C4-2B (cell line): ENCODE data around the gene TRIM2.

Source experiments
- H3K27ac ChIP-seq: fragments of 450-650 bp; 2 replicates; pipeline ENCODE4 v1.5.1; 2017
- ZFX ChIP-seq: fragments of 450-650 bp; IDR thresholded peaks from 2 replicates; pipeline ENCODE4 v1.6.1; 2017
- TF ChIP-seq, protein P1 (sequence below): fragments of 450-650 bp; conservative IDR thresholded peaks from 2 replicates; pipeline ENCODE4 v1.5.1; 2017; ENCODE audit warnings: mild to moderate bottlenecking

TRIM2 gene

DNA sequence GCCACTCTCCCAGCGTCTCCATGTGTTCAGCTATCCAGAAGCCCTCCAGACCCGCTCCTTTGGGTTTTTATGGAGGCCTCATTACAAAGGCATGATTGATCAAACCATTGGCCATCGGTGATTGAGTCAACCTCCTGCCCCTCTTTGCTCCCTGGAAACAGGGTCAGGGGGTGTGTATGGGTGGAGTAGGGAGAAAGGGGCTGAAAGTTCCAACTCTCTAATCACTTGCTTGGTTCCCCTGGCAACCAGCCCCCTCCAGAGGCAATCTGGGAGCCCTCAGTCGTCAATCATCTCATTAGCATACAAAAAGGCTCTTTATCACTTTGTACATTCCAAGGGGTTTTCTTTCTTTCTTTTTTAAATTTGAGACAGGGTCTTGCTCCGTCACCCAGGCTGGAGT, 2.3 kb downstream of the TRIM2 start:
- no peak overlapping the region for H3K27ac ChIP-seq
- no peak for TF ChIP-seq ZFX
- TF ChIP-seq, protein P1, sequence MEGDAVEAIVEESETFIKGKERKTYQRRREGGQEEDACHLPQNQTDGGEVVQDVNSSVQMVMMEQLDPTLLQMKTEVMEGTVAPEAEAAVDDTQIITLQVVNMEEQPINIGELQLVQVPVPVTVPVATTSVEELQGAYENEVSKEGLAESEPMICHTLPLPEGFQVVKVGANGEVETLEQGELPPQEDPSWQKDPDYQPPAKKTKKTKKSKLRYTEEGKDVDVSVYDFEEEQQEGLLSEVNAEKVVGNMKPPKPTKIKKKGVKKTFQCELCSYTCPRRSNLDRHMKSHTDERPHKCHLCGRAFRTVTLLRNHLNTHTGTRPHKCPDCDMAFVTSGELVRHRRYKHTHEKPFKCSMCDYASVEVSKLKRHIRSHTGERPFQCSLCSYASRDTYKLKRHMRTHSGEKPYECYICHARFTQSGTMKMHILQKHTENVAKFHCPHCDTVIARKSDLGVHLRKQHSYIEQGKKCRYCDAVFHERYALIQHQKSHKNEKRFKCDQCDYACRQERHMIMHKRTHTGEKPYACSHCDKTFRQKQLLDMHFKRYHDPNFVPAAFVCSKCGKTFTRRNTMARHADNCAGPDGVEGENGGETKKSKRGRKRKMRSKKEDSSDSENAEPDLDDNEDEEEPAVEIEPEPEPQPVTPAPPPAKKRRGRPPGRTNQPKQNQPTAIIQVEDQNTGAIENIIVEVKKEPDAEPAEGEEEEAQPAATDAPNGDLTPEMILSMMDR: no peak

DNA sequence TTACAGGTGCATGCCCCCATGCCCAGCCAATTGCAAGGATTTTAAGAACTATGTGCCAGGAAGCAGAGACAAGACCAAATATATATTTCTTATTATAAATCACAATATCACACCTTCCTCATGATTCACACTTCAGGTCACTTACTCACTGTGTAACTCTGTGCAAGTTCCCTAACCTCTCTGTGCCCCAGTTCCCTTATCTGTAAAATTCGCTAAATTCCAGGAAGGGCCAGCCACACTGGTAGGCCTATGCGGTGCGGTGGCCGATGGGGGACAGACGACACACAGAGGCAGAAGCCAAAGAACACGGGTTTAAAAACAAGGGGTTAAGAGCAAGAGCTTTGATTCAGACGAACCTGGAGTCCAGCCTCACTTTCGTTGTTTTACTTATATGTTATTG, 2.8 kb downstream of the TRIM2 start:
- TF ChIP-seq, protein P1: no peak
- TF ChIP-seq ZFX: no peak
- H3K27ac ChIP-seq: no peak overlapping the region

- no peak overlapping the region for H3K27ac ChIP-seq
- TF ChIP-seq, protein P1: peak; percentile 49
- no peak for TF ChIP-seq ZFX
Observed at GRCh38 chr4:153207567-153207966, 3.3 kb downstream of the TRIM2 start.

- TF ChIP-seq ZFX: no peak
- TF ChIP-seq, protein P1: no peak
Observed at GRCh38 chr4:153209410-153209809, 5.2 kb downstream of the TRIM2 start.

GRCh38 chr4:153210727-153211126, 6.5 kb downstream of the TRIM2 start:
- no peak overlapping the region for H3K27ac ChIP-seq
- no peak for TF ChIP-seq ZFX
- TF ChIP-seq, protein P1: no peak

More at GRCh38 chr4:153209410-153209809, 5.2 kb downstream of the TRIM2 start:
- no peak overlapping the region for H3K27ac ChIP-seq

- no peak for TF ChIP-seq ZFX
- TF ChIP-seq, protein P1: no peak
- H3K27ac ChIP-seq: no peak overlapping the region
Observed at GRCh38 chr4:153211986-153212728, 7.9 kb downstream of the TRIM2 start.

GRCh38 chr4:153212736-153213135, 8.5 kb downstream of the TRIM2 start:
- no peak for TF ChIP-seq ZFX
- TF ChIP-seq, protein P1: no peak
- no peak overlapping the region for H3K27ac ChIP-seq
